ENCODE results near the gene ITGA11. TPM values are rescaled to one million over a fixed set of nuclear protein-coding genes. Genes with fewer than 3 reads are reported as not detected.

The ITGA11 gene
- total and polyA plus RNA-seq, 9 donors: 1.2 to 34.5 (median 4.4) TPM

- no peaks in the 10 kb centered on the region for H3K27me3 ChIP-seq
- H3K27ac ChIP-seq: no peak overlapping the region
- peaks cover 6% of the 10 kb centered on the region for H3K4me1 ChIP-seq (ENCODE audit: insufficient read depth)
- WGBS, 3 donors: 86 to 89% (median 86%) methylated on average over 14 of the region's 14 CpGs
- intact Hi-C loops (cut with DNase I): no loop called here
- no peak for DNase-seq
- H3K4me3 ChIP-seq: no peak overlapping the region
- no peaks in the 10 kb centered on the region for H3K36me3 ChIP-seq
- TF ChIP-seq CTCF (IDR thresholded peaks at IDR 0.05) (no peak), EP300 (IDR thresholded peaks at IDR 0.05) (no peak), POLR2A (IDR thresholded peaks at IDR 0.05) (no peak)
- no peaks in the 10 kb centered on the region for H3K9me3 ChIP-seq
These were observed 88.3 kb downstream of the ITGA11 start for GRCh38 chr15:68343579-68344225.

- Histone ChIP-seq H3K27ac (peak overlapping the region in 1 of 2 donors; percentile 41), H3K27me3 (no peaks in the 10 kb centered on the region), H3K9me3 (no peaks in the 10 kb centered on the region), H3K36me3 (no peaks in the 10 kb centered on the region), H3K4me3 (no peak overlapping the region), H3K4me1 (ENCODE audit: insufficient read depth) (peaks cover 6% of the 10 kb centered on the region)
- peak in 1 of 5 donors; percentile 49 for DNase-seq
- TF ChIP-seq CTCF (IDR thresholded peaks at IDR 0.05) (no peak), EP300 (IDR thresholded peaks at IDR 0.05) (no peak), POLR2A (IDR thresholded peaks at IDR 0.05) (no peak)
- WGBS, 3 donors: 36 to 64% (median 54%) methylated on average over 16 to 17 of the region's 17 CpGs
- intact Hi-C loops (cut with DNase I): no loop called here
These were observed 89.9 kb downstream of the ITGA11 start for GRCh38 chr15:68341760-68342725.

- 32 to 45% (median 41%) methylated on average over 15 of the region's 15 CpGs for WGBS, 3 donors
- H3K27ac ChIP-seq: peak overlapping the region in 1 of 2 donors; percentile 45
These were observed 91.0 kb downstream of the ITGA11 start for GRCh38 chr15:68340726-68341671.

More at GRCh38 chr15:68340726-68341671, 91.0 kb downstream of the ITGA11 start:
- Histone ChIP-seq H3K9me3 (no peaks in the 10 kb centered on the region), H3K4me3 (no peak overlapping the region), H3K36me3 (no peaks in the 10 kb centered on the region), H3K4me1 (ENCODE audit: insufficient read depth) (peaks cover 6% of the 10 kb centered on the region), H3K27me3 (no peaks in the 10 kb centered on the region)
- DNase-seq: no peak
- TF ChIP-seq CTCF (IDR thresholded peaks at IDR 0.05): no peak
- no peak for TF ChIP-seq POLR2A (IDR thresholded peaks at IDR 0.05)
- TF ChIP-seq EP300 (IDR thresholded peaks at IDR 0.05): no peak
- intact Hi-C loops (cut with DNase I): no loop called here

All from ovary (tissue), 9 donors.